Right renal pelvis (tissue), 4 donors: Measurements from ENCODE around the gene LRRC45. TPM values are rescaled to one million over a fixed set of nuclear protein-coding genes. Genes with fewer than 3 reads are reported as not detected.
"Not testable (repeated sequence)": the region's sequence is repeated elsewhere in the genome, so short reads cannot be mapped to it uniquely, and the experiment has no call there.

ENCODE experiments used
- DNase-seq, 4 donors: peaks; one replicate each; pipeline ENCODE4 v3.0.0-alpha.2; 2013; ENCODE audit warnings: low read depth in 4 of 4, low spot score in 3 of 4, missing footprints in 1 of 4
- polyA plus RNA-seq, 4 donors: library from polyadenylated mRNA; unstranded; fragments of 120-200 nt; gene quantifications; one replicate each; pipeline ENCODE4 v1.2.1, GENCODE V29; 2013; ENCODE audit not compliant: insufficient read length in 4 of 4

LRRC45 gene
- polyA plus RNA-seq, 4 donors: 10.8 to 16.4 (median 11.9) TPM

DNA sequence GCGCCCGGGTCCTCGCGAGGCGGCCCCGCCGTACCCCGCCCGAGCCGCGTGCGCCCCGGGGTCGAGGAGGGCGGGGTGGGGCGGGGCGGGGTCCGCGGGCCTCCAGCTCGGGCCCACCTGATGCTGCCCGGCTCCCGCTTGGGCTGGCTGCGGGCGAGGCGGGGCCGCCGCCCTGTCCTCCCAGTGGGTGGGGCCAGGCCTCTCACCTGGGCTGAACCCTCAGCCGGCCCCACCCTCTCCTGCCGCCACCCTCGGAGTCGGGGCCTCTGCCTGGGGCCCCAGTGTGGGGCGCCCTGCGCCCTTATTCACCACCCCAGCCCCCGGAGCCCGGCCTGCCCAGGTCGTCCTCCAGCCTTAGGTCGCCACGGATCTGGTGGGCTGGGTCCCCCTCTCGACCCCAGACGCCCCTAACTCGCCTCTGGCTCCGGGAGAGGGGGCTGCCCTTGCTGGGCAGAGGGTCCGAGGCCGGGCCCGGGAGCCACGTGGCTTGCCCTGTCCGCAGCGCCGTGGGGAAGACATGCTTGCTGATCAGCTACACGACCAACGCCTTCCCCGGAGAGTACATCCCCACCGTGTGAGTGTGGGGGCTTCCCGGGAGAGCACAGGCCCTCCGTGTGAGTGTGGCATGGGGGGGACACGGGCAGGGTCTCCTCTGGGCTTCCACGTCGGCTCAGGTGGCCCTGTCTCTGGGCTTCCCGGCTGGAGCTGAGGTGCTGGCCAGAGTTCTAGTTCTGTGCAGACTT lies 9.0 kb downstream of the LRRC45 start:
- no peak for DNase-seq

DNA sequence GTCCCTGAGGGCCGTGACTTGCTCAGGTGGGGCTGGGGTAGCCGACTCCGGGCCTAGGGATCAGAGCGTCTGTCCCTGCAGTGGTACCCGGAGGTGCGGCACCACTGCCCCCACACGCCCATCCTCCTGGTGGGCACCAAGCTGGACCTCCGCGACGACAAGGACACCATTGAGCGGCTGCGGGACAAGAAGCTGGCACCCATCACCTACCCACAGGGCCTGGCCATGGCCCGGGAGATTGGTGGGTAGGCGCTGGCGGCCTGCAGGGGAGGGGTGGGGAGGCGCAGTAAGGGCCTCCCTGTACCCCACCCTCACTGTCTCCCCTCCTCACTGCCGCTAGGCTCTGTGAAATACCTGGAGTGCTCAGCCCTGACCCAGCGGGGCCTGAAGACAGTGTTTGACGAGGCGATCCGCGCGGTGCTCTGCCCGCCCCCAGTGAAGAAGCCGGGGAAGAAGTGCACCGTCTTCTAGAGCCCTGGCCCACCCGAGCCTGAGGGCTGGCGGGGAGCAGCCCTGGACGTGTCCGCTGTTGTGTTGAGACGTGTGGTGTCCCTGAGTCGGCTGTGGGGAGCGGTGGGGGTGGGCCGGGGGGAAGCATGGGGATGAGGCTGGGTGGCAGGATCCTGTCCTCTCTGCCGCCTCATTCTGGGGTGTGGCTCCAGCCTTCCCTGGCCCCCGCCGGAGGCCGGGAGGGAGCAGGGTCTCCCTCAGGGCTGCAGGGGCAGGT lies 10.4 kb downstream of the LRRC45 start:
- no peak for DNase-seq

DNA sequence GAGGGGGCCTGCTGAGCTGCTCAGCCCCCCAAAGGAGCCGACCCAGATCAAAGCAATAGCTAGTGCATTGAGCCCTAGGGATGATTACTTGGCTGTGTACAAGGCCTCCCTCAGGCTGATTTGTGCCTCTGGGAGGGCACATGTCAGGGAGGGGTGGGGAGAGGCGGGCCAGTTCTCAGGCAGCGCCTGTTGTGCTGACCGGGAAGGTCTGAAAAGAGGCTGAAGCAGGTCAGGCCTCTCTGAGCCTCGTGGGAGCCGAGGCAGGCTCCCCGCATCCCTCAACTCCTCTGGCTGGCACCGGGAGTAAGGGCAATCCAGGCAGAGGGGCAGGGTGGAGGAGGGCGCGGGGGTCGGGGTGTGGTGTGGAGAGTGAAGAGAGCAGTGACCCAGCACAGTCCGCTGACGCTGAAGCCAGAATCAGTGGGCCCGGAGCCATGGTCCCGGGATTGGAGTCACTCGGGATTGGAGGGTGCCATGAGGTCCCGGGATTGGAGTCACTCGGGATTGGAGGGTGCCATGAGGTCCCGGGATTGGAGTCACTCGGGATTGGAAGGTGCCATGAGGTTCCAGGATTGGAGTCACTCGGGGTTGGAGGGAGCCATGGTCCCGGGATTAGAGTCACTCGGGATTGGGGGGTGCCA lies 11.4 kb downstream of the LRRC45 start:
- DNase-seq: no peak

DNA sequence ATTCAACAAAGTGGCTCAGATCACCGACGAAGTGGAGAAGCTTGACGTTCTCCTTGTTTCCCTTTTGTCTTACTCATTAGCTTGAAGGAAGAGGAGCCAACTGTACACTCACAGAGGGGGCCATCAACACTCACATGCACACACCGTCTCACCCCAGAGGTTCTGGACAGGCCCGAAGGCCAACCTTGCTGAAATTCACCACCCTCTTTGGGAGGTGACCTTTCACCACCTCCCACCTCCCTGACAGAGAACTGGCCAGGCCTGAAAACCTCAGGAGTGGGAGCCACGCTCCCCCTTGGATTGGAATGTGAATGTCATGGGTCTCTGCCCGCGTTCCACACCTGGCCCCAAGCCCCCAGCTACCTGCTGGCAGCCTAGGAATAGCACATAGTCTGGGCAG lies 12.4 kb downstream of the LRRC45 start:
- DNase-seq: no peak

DNA sequence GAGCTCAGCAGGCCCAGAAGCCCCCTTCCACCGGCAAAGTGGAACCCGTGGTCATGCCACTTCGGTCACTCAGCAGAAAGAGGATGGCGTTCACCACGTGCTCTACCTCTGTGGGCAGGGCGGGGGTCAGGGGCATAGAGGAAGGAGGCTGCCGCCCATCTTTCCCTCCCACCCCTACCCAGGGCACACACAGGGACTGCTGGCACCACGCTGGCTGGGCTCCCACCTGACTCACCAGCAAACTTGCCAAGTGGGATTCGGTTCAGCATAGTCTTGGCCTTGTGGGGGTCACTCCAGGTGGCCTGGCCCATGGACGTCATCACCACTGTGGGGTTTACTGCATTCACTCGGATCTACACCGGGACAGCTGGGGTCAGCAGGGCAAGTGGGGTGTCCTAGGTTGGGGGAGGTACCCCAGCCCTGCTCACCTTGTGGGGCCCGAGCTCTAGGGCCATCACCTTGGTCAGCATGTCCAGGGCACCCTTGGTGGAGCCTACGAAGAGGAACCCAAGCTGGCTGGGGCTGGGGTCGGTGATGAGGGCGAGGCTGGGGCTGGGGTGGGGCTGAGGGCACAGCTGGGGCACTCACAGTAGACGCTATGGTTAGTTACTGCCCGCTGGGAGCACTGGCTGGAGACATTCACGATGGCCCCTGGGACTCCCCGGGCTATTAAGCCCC lies 13.0 kb downstream of the LRRC45 start:
- no peak for DNase-seq

DNA sequence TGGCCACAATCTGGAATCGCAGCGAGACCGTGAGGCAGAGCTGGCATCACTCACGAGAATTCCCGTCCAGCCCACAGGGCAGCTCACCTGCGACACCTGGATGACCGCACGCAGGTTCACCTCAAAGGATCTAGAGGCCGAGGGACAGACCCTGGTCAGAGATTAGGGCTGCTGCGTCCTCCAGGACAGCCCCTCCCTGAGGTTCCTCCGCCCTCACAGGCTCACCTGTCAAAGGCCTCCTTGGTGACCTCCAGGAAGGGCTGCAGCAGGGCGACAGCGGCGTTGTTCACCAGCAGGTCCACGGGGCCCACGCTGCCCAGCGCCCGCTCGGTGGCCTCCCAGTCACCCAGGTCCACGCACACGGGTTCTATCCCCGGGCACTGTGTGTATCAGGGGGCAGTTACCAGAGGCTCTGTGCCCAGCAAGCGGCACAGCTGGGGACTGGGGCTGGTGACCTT lies 13.6 kb downstream of the LRRC45 start:
- no peak for DNase-seq

DNA sequence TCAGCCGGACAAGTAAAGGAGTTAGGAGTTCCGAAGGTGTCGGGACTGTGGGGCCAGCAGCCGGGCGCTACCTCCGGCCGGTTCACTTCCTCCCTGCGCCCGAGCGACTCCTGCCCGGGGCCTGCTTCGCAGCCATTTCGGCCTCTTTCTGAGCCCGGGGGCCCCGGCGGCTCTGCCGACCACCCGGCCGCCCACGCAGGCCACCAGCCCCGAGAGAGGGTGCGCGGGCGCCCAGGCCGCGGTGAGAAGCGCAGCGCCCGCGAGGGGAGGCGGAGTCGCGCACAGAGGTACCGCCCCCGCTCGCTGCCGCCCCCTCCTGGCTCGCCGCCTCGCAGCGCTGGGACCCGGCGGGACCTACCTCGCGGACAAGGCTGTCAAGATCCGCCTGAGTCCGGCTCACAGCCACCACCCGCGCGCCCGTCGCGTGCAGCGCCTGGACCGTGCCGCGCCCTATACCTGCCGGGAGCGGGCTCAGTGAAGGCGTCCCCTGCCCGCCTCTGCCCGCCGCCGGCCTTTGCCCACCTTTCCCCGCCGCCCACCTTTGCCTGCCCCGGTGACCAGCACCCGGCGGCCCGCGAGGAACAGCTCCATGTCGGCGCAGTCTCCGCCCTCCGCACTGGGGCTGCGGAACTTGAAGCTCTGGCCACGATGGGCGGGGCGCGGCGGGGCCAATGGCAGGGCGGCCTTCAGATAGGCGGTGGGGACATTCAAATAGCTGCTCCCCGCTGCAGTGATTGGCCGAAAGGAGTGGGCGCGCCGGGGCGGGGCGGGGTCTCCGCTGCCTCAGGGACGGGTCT lies 14.2 kb downstream of the LRRC45 start, which contains the start of gene DCXR:
Gene DCXR, minus strand, starts transcription at position 606 of the 797 bp plus-strand sequence. Its CDS starts 15 bp downstream, at position 591.
- DNase-seq: peak; percentile 88 to 93 (median 90)

DNA sequence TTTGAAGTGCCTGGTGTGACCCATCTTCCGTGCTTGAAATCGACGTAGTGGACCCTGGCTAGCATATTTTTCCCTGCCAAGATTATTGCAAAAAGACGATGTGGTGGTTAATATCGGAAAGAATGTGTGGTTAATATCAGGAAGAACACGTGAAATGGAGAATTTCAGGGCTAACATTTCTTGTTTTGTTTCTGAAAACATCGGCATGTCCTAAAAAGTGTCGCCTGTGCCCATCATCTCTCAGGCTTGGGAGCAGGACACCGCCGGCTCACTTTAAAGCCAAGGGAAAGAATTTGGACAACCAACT lies 14.7 kb downstream of the LRRC45 start:
- DNase-seq: no peak

DNA sequence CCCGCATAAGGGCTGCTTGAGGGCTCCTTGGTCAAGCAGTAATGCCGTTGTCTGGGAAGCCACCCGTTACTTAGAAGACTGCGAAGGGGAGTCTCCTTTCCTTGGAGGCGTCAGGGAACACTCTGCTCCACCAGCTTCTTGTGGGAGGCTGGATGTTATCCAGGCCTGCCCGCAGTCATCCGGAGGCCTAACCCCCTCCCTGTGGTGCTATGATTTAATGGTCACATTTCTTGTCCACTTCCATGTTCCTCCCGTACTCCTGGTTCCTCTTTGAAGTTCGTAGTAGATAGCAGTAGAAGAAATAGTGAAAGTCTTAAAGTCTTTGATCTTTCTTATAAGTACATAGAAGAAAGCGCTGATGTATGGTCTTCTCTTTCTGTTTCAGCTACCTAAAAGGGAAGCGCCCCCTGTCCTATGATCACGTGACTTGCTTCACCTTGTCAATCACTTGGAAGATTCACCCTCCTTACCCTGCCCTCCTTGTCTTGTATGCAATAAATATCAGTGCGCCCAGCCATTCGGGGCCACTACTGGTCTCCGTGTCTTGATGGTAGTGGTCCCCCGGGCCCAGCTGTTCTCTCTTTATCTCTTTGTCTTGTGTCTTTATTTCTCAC lies 15.8 kb downstream of the LRRC45 start:
- DNase-seq: not testable (repeated sequence)

DNA sequence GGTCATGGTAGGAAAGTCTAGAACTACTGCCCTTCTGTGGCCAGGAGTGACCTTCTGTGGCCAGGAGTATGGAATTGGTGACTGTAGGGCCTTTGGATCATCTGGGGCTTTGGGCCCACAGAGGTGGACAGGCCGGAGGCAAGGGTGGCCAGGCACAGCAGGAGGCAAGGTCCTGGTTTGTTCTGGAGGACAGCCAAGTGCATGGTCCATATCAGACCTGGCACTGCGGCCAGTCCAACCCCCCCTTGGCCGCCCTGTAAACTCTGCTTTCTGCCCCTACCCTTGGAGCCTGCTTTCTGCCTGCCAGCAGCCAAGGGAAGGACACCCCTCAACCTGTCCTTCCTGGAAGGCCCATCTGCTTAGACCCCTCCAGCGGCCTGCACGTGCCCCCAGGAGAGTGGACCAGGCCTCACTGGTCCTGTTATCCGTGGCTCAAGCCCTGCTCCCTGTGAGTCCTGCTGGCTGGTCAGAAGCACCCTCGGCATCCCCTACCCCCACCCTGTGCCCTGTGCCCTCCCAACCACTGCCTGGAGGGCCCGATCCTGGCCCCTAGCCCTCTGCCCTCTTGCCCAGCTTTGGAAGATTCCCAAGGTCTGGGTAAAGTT lies 16.7 kb downstream of the LRRC45 start:
- no peak for DNase-seq

DNA sequence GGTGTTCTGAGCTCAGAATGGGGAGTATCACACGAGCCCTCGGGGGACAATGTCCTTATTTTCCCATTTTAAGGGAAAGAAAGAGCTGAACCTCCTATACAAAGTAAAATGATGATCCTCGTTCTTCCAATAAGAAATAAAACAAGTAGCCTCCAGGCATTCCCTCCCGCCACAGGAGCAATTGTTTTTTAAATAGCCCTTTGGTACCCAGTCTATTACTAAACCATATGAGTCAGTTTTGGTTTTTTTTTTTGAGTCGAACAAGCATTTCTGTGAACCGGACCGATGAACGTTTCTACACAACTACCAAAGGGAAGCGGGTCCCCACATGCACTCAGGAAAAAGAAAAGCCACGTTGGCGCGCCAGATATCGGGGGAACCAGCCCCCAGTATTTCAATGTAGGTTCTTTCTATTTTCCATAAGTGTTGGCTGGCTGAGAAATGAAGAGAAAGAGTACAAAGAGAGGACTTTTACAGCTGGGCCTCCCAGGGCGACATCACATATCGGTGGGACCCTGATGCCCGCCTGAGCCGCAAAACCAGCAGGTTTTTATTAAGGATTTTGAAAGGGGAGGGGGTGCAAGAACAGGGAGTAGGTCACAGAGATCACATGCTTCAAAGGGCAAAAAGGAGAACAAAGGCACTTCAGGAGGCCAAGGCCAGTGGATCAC lies 18.2 kb downstream of the LRRC45 start:
- DNase-seq: no peak

DNA sequence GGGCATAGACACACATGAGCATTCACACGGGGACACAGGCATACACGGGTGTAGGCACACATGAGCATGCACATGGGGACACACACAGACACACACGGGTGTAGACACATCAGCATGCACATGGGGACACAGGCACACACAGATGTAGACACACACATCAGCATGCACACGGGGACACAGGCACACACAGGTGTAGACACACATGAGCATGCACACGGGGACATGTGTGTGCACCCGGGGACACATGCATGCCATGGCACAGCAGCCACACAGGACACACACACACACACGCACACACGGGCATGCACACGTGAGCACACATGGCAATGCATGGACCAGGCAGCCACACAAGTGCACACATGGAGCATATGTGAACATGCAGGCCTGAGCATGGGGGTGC lies 19.5 kb downstream of the LRRC45 start:
- no peak for DNase-seq

DNA sequence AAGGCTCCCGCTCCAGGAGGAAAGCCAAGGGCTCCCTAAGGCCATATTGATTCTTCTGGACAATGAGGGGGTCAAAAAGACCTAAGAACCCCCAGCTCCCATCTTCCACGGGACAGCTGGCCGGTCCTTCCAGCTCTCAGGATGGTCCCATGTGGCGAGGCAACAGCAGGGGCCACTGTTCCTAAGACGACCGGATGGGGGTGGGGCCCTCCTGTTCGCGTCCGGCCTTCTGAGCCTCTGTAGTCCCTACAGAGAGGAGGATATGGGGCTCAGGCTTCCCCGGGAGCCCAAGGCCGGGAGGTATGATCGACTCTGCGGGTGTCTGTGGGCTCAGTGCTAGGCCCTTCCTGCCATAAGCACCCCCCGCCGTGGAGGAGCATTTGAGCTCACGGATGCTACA lies 20.4 kb downstream of the LRRC45 start:
- DNase-seq: no peak

DNA sequence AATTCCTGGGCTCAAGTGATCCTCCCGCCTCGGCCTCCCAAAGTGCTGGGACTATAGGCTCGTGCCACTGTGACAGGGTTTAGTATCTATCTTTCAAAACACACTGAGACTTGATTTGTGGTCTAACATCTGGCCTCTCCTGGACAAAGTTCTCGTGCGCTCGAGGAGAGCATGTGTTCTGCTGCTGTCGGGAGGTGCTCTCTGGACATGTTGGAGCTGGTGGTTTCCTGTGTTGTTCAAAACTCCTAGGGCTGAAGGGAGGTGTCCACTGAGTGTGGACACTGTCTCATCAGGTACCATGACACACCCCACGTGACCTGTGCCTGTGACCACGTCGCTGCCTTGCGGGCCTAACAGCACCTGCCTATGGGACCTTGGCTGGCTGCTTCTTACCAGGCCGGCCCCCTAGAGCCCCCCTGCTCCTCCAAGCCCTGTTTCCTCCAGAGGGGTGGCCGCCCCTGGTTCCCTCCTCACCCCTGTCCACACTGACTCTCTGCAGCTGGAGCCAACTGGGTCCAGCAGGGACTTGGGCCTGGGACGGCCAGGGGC lies 22.9 kb downstream of the LRRC45 start:
- no peak for DNase-seq

DNA sequence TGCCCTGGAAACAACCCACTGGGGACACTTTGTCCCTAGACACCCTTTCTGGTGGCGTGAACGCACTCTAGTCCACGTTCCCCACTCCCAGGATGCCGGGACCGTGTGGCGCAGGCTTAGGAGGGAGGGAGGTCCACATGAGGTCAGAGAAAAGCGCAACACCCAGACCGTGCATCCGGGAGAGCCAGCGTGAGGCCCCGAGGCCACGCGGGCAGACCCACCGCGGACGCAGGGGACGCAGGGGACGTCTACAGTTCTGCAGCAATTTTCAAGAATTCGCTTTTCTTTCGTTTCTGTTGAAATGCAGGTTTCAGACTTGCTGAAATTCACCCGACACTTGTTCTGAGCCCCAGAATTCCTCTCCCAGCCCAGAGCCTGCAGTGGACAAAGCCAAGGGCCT lies 23.8 kb downstream of the LRRC45 start:
- DNase-seq: no peak

DNA sequence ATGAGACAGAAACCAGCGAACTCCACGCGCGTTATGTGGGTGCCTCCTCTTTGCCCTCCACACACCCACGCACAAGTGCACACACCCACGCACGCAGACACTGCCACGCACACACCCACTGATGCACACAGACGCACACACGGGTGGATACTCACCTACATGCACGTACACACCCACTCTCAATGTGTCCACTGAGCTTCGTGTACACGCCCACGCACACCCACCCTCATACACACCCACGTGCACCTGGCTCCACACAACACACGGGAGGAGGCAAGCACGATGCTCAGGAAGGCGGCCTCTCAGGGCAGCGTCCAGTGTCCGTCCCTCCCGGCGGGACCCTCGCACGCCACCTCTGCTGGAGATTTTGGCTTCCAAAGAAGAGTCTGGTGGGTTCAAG lies 24.3 kb downstream of the LRRC45 start:
- no peak for DNase-seq

DNA sequence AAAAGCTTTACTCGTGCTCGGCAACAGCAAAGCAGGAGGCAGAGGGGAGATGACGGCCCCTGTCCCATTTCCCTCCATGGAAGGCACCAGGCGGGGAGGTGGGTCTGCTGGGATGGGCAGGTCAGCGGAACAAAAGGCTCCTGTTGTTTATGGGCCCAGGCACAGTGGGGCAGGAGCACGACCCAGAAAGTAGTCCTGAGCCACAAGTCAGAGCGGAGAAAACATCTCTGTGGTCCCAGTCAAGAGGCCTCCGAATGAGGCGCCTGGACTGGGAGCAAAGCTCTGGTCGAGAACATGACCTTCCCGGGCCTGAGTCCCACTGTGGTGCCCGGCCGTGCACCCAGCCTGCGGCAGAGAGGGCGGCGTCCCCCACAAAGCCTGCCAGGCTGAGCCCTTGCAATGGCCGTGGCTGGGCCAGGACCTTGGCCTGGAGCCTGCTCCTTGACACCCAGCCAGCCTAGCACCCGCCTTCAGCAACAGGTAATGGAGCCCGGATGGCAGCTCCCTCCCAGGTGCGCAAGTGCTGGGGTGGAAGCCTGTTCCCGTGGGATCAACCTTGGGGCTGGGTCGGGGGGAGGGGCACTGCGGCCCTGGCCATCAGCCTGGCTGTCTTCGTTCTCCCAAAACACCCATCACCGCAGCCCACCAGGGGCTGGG lies 24.9 kb downstream of the LRRC45 start:
- no peak for DNase-seq

DNA sequence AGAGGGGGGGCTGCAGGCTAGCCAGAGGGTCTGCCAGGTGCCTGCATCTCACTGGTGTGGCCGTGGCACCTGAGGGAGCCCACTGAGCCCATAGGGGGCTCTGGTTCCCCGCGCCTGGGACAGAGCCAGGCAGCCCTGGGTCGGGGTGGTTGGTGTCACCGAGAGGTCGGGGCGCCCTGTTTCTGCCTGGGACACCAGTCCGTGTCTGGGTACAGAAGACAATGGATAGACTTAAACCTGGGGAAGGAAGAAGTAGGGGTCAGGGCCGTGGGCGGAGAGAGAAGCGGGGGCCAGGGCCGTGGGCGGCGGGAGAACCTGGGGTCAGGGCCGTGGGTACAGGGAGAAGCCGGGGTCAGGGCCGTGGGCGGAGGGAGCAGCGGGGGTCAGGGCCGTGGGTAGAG lies 25.5 kb downstream of the LRRC45 start:
- DNase-seq: no peak
